ENCODE data around the gene YWHAH.

GRCh38 chr22:31952094-31952401 lies 7.7 kb downstream of the YWHAH start:
- TF ChIP-seq CTCF (IDR thresholded peaks at IDR 0.05): no peak
- no peak for TF ChIP-seq POLR2A (IDR thresholded peaks at IDR 0.05)

All from Peyer's patch (tissue), 4 donors.